22Rv1 (cell line): ENCODE results near the gene PLAU.

Experiments
- CTCF ChIP-seq: fragments of 450-650 bp; IDR thresholded peaks from 2 replicates; pipeline ENCODE4 v1.5.1; 2017; ENCODE audit warnings: mild to moderate bottlenecking
- ZFX ChIP-seq: fragments of 450-650 bp; IDR thresholded peaks from 2 replicates; pipeline ENCODE4 v1.6.1; 2017; ENCODE audit warnings: antibody characterized with exemption, borderline replicate concordance

GRCh38 chr10:73923935-73924598, 13.1 kb downstream of the PLAU start:
- no peak for TF ChIP-seq ZFX
- TF ChIP-seq CTCF = no peak
